Adrenal gland (tissue), 12 donors: ENCODE results near the gene FSD1. TPM values are rescaled to one million over a fixed set of nuclear protein-coding genes. Genes with fewer than 3 reads are reported as not detected.
A peak's percentile ranks its signal among the peaks of the same experiment; 100 is the strongest.

Experiments
- DNase-seq, 7 donors: peaks; one replicate each; pipeline ENCODE4 v3.0.0-alpha.2; 2019 to 2020
- H3K27ac ChIP-seq, 5 donors: fragments of 200-600 bp; sonication (generic) in 4 of 5; 1 replicate in 3 of 5; 2 replicates in 2 of 5; pipeline versions ENCODE4 v1.5.1 to v1.8.0; 2016 to 2020; ENCODE audit warnings: mild to moderate bottlenecking in 1 of 5
- H3K27me3 ChIP-seq: fragments of 200-600 bp; 2 replicates; pipeline ENCODE4 v1.8.0; 2021
- H3K36me3 ChIP-seq, 2 donors: fragments of 200-600 bp; replicated peaks in 1 of 2; 1 replicate in 1 of 2; 2 replicates in 1 of 2; pipeline versions ENCODE4 v1.5.1 to v1.8.0; 2018 to 2022
- H3K4me1 ChIP-seq, 2 donors: fragments of 200-600 bp; replicated peaks in 1 of 2; 1 replicate in 1 of 2; 2 replicates in 1 of 2; pipeline versions ENCODE4 v1.5.1 to v1.8.0; 2018 to 2021
- H3K4me3 ChIP-seq, 4 donors: fragments of 200-600 bp; sonication (generic) in 3 of 4; one replicate each; pipeline ENCODE4 v1.5.1; 2016 to 2018
- H3K9me3 ChIP-seq, 3 donors: fragments of 200-600 bp; sonication (generic) in 1 of 3; replicated peaks in 1 of 3; 1 replicate in 2 of 3; 2 replicates in 1 of 3; pipeline versions ENCODE4 v1.5.1 to v1.8.0; 2016 to 2021
- CTCF ChIP-seq, 6 experiments: fragments of 450-650 bp in 4 of 6; fragments of 200-600 bp in 2 of 6; sonication (generic) in 1 of 6; IDR thresholded peaks; 1 replicate in 5 of 6; 2 replicates in 1 of 6; pipeline versions ENCODE4 v1.5.1 to v1.8.0; 2016 to 2021; ENCODE audit warnings: antibody characterized with exemption in 6 of 6, mild to moderate bottlenecking in 2 of 6, moderate library complexity in 1 of 6
- POLR2A ChIP-seq, 2 donors: fragments of 450-650 bp; IDR thresholded peaks; one replicate each; pipeline ENCODE4 v1.6.1; 2017; ENCODE audit warnings: antibody characterized with exemption in 2 of 2, mild to moderate bottlenecking in 2 of 2, moderate library complexity in 1 of 2
- WGBS, 4 donors: extraction: QIAGEN DNeasy Blood & Tissue Kit in 2 of 4; methylation state at CpG; one replicate each; pipeline versions ENCODE4 v1.1.5 to v1.1.7; 2013 to 2017; 5-methylcytosine and 5-hydroxymethylcytosine counted together
- intact Hi-C, 2 donors: fragments of 100-400 bp; cut with DNase I; formaldehyde crosslinking; loops; one replicate each; pipeline versions ENCODE4 v1.14.1 to v1.15.0; 2022 to 2023
- polyA plus RNA-seq, 3 donors: library from polyadenylated mRNA; stranded (reverse); fragments of 200-250 nt in 2 of 3; fragments of 350-450 nt in 1 of 3; fragmentation: Illumina TruSeq in 1 of 3; extraction: RNeasy Lipid Tissue Mini Kit (QIAGEN cat#74804) in 1 of 3; gene quantifications; one replicate each; pipeline ENCODE4 v1.2.3, GENCODE V29; 2013 to 2014
- total RNA-seq, 9 donors: library from RNA; depleted of rRNA in 4 of 9; stranded (reverse); fragments of >200 nt in 4 of 9; fragments of 120-200 nt in 1 of 9; fragmentation: NEBNext Ultra II Directional in 1 of 9; extraction: Animal tissue kit (Norgen Biotek cat#: 25700) in 1 of 9; gene quantifications; one replicate each; pipeline versions ENCODE4 v1.1.0 to v1.2.4, GENCODE V29; 2013 to 2023
- donor health status: healthy with polysubstance abuse.
- donor health status: Bipolar disorder and iron deficiency.
- donor health status: DM: yes; HTN: yes; CAD: no.
- donor health status: DM: no; HTN: no; CAD: no.
- donor health status: DM: no; HTN: no; CAD: no.
- donor health status: DM: yes; HTN: yes; CAD: no.

FSD1 gene
- total and polyA plus RNA-seq, 12 donors, result 0.34 to 7.2 (median 1.2) TPM; not detected in 3

GRCh38 chr19:4354897-4355296 is 50.5 kb downstream of the FSD1 start:
- intact Hi-C loops, result loop anchor here (5.0 kb wide), 1 partner anchor 88 kb away; no protein-coding TSS in a partner anchor
- H3K36me3 ChIP-seq, result peaks cover 0 to 15% of the 10 kb centered on the region in 2 donors
- no peaks in the 10 kb centered on the region for H3K27me3 ChIP-seq
- no peak for TF ChIP-seq POLR2A (IDR thresholded peaks at IDR 0.05)
- no peak for TF ChIP-seq CTCF (IDR thresholded peaks at IDR 0.05)
- H3K4me3 ChIP-seq, result no peak overlapping the region
- 77 to 82% (median 78%) methylated on average over 3 to 17 of the region's 17 CpGs for WGBS, 4 donors
- no peaks in the 10 kb centered on the region for H3K4me1 ChIP-seq
- peak in 1 of 7 donors; percentile 23 for DNase-seq
- no peaks in the 10 kb centered on the region for H3K9me3 ChIP-seq
- no peak overlapping the region for H3K27ac ChIP-seq

GRCh38 chr19:4357095-4357797 is 52.8 kb downstream of the FSD1 start:
- peak in 1 of 7 donors; percentile 32 for DNase-seq
- WGBS, 4 donors, result 81 to 90% (median 87%) methylated on average over 3 to 23 of the region's 23 CpGs
- intact Hi-C loops, result no loop called here
- Histone ChIP-seq H3K27ac (no peak overlapping the region), H3K27me3 (no peaks in the 10 kb centered on the region), H3K4me3 (no peak overlapping the region), H3K9me3 (no peaks in the 10 kb centered on the region), H3K4me1 (peaks cover 13 to 18% of the 10 kb centered on the region in 2 donors), H3K36me3 (peaks cover 0 to 39% of the 10 kb centered on the region in 2 donors)
- TF ChIP-seq POLR2A (IDR thresholded peaks at IDR 0.05), result no peak

GRCh38 chr19:4357921-4358326 is 53.5 kb downstream of the FSD1 start:
- Histone ChIP-seq H3K4me1 (peaks cover 13 to 18% of the 10 kb centered on the region in 2 donors), H3K27me3 (no peaks in the 10 kb centered on the region), H3K27ac (no peak overlapping the region), H3K36me3 (peaks cover 0 to 46% of the 10 kb centered on the region in 2 donors), H3K4me3 (no peak overlapping the region), H3K9me3 (no peaks in the 10 kb centered on the region)
- intact Hi-C loops, result no loop called here
- 82 to 91% (median 89%) methylated on average over 6 to 16 of the region's 16 CpGs for WGBS, 4 donors
- DNase-seq, result peak in 1 of 7 donors; percentile 35
- TF ChIP-seq POLR2A (IDR thresholded peaks at IDR 0.05) (no peak), CTCF (IDR thresholded peaks at IDR 0.05) (no peak)

GRCh38 chr19:4358709-4359626 is 54.6 kb downstream of the FSD1 start:
- Histone ChIP-seq H3K9me3 (no peaks in the 10 kb centered on the region), H3K27me3 (no peaks in the 10 kb centered on the region), H3K4me1 (peaks cover 13 to 18% of the 10 kb centered on the region in 2 donors), H3K27ac (peak overlapping the region in 2 of 5 donors; percentile 78 to 83), H3K36me3 (peaks cover 0 to 56% of the 10 kb centered on the region in 2 donors), H3K4me3 (no peak overlapping the region)
- TF ChIP-seq POLR2A (IDR thresholded peaks at IDR 0.05) (no peak), CTCF (IDR thresholded peaks at IDR 0.05) (no peak)
- no peak for DNase-seq
- intact Hi-C loops, result no loop called here
- whole genome bisulfite sequencing, 4 donors, result 83 to 93% (median 91%) methylated on average over 14 to 25 of the region's 25 CpGs
